Fibroblast of lung (primary cell): ENCODE data around the gene ENKD1. TPM values are rescaled to one million over a fixed set of nuclear protein-coding genes. Genes with fewer than 3 reads are reported as not detected.
"Not testable (repeated sequence)": the region's sequence is repeated elsewhere in the genome, so short reads cannot be mapped to it uniquely, and the experiment has no call there.

Experiments used
- DNase-seq, 2 donors: peaks; one replicate each; pipeline versions ENCODE4 v3.0.0 to v3.0.0-alpha.2; 2010; ENCODE audit warnings: low read depth in 2 of 2
- H2AFZ ChIP-seq: 2 replicates; pipeline ENCODE4 v1.5.1; 2012; ENCODE audit warnings: low read length, control low read depth, inconsistent platforms
- H3K27ac ChIP-seq: 2 replicates; pipeline ENCODE4 v1.5.1; 2011; ENCODE audit warnings: low read length, control low read depth; ENCODE audit not compliant: insufficient read depth
- H3K27me3 ChIP-seq: 2 replicates; pipeline ENCODE4 v1.5.1; 2011; ENCODE audit warnings: mild to moderate bottlenecking, low read length; ENCODE audit not compliant: control insufficient read depth, insufficient read depth
- H3K36me3 ChIP-seq: 2 replicates; pipeline ENCODE4 v1.5.1; 2011; ENCODE audit warnings: low read length; ENCODE audit not compliant: control insufficient read depth, insufficient read depth
- H3K4me1 ChIP-seq: 2 replicates; pipeline ENCODE4 v1.5.1; 2011; ENCODE audit warnings: low read length; ENCODE audit not compliant: control insufficient read depth, insufficient read depth; ENCODE audit errors: extremely low read depth
- H3K4me2 ChIP-seq: 2 replicates; pipeline ENCODE4 v1.5.1; 2011; ENCODE audit warnings: low read length, control low read depth; ENCODE audit not compliant: insufficient read depth; ENCODE audit errors: extremely low read depth
- H3K4me3 ChIP-seq, 4 experiments: fragments of 200-600 bp in 1 of 4; sonication (generic) in 1 of 4; replicated peaks in 1 of 4; 2 replicates each; pipeline ENCODE4 v1.5.1; 2011 to 2016; ENCODE audit warnings: low read length in 4 of 4, low read depth in 3 of 4, mild to moderate bottlenecking in 3 of 4, control low read depth in 2 of 4, inconsistent platforms in 1 of 4, mixed read lengths in 1 of 4; ENCODE audit not compliant: insufficient read depth in 1 of 4; ENCODE audit errors: control extremely low read depth in 1 of 4
- H3K79me2 ChIP-seq: 2 replicates; pipeline ENCODE4 v1.5.1; 2012; ENCODE audit warnings: mild to moderate bottlenecking, low read length, inconsistent platforms; ENCODE audit not compliant: control insufficient read depth, insufficient read depth
- H3K9ac ChIP-seq: 2 replicates; pipeline ENCODE4 v1.5.1; 2011; ENCODE audit warnings: mild to moderate bottlenecking, low read length, control low read depth; ENCODE audit not compliant: insufficient read depth
- H3K9me3 ChIP-seq: 2 replicates; pipeline ENCODE4 v1.5.1; 2012; ENCODE audit warnings: low read depth, low read length; ENCODE audit not compliant: control insufficient read depth, insufficient read depth
- H4K20me1 ChIP-seq: 2 replicates; pipeline ENCODE4 v1.5.1; 2011; ENCODE audit warnings: low read length; ENCODE audit not compliant: control insufficient read depth, insufficient read depth; ENCODE audit errors: extremely low read depth
- CTCF ChIP-seq, 2 donors: IDR thresholded peaks in 1 of 2; conservative IDR thresholded peaks in 1 of 2; 1 replicate in 1 of 2; 2 replicates in 1 of 2; pipeline ENCODE4 v1.5.1; 2011 to 2012; ENCODE audit warnings: low read length in 2 of 2, control low read depth in 1 of 2, inconsistent platforms in 1 of 2, low read depth in 1 of 2, mild to moderate bottlenecking in 1 of 2
- EZH2 ChIP-seq: IDR thresholded peaks from 2 replicates; pipeline ENCODE4 v1.5.1; 2012; ENCODE audit warnings: low read length, control low read depth, mild to moderate bottlenecking; ENCODE audit errors: missing control alignments
- polyA plus RNA-seq, 2 donors: library from polyadenylated mRNA; depleted of rRNA in 1 of 2; stranded (reverse) in 1 of 2; unstranded in 1 of 2; fragments of >200 nt; gene quantifications; 2 replicates each; pipeline ENCODE4 v1.2.1, GENCODE V29; 2011 to 2012; ENCODE audit warnings: missing spikeins in 1 of 2
- total RNA-seq: library from RNA; depleted of rRNA; stranded (reverse); fragments of >200 nt; gene quantifications from 2 replicates; pipeline ENCODE4 v1.2.1, GENCODE V29; 2014

The ENKD1 gene
- total and polyA plus RNA-seq, 2 donors (not counting 1 experiment from before 2014, with no cell fraction given): 3.2 to 17.8 TPM

GRCh38 chr16:67697422-67698185 is 31.1 kb upstream of the ENKD1 start:
- TF ChIP-seq CTCF (conservative IDR thresholded peaks at IDR 0.05 in 1 of 2, IDR thresholded peaks at IDR 0.05 in 1 of 2; ENCODE audit: low read depth in 1 of 2, low read length in 2 of 2): no peak
- TF ChIP-seq EZH2: no peak
- H3K4me3 ChIP-seq: no peak overlapping the region
- H3K4me1 ChIP-seq: no peaks in the 10 kb centered on the region
- H3K9ac ChIP-seq: no peak overlapping the region
- no peaks in the 10 kb centered on the region for H3K36me3 ChIP-seq
- no peak overlapping the region for H2AFZ ChIP-seq
- H3K9me3 ChIP-seq: no peaks in the 10 kb centered on the region
- DNase-seq: no peak
- no peaks in the 10 kb centered on the region for H3K79me2 ChIP-seq
- H3K27me3 ChIP-seq: no peaks in the 10 kb centered on the region
- H3K4me2 ChIP-seq: no peak overlapping the region
- H4K20me1 ChIP-seq: no peaks in the 10 kb centered on the region
- H3K27ac ChIP-seq: no peak overlapping the region

GRCh38 chr16:67694611-67695010 is 28.1 kb upstream of the ENKD1 start:
- no peak for DNase-seq
- TF ChIP-seq EZH2 (no peak), CTCF (conservative IDR thresholded peaks at IDR 0.05 in 1 of 2, IDR thresholded peaks at IDR 0.05 in 1 of 2; ENCODE audit: low read depth in 1 of 2, low read length in 2 of 2) (no peak)
- H4K20me1 ChIP-seq: no peaks in the 10 kb centered on the region
- no peak overlapping the region for H3K4me2 ChIP-seq
- no peaks in the 10 kb centered on the region for H3K9me3 ChIP-seq
- H3K27me3 ChIP-seq: no peaks in the 10 kb centered on the region
- H3K36me3 ChIP-seq: no peaks in the 10 kb centered on the region
- no peak overlapping the region for H3K9ac ChIP-seq
- no peak overlapping the region for H2AFZ ChIP-seq
- no peak overlapping the region for H3K27ac ChIP-seq
- no peaks in the 10 kb centered on the region for H3K79me2 ChIP-seq
- H3K4me3 ChIP-seq: no peak overlapping the region
- H3K4me1 ChIP-seq: no peaks in the 10 kb centered on the region

DNA sequence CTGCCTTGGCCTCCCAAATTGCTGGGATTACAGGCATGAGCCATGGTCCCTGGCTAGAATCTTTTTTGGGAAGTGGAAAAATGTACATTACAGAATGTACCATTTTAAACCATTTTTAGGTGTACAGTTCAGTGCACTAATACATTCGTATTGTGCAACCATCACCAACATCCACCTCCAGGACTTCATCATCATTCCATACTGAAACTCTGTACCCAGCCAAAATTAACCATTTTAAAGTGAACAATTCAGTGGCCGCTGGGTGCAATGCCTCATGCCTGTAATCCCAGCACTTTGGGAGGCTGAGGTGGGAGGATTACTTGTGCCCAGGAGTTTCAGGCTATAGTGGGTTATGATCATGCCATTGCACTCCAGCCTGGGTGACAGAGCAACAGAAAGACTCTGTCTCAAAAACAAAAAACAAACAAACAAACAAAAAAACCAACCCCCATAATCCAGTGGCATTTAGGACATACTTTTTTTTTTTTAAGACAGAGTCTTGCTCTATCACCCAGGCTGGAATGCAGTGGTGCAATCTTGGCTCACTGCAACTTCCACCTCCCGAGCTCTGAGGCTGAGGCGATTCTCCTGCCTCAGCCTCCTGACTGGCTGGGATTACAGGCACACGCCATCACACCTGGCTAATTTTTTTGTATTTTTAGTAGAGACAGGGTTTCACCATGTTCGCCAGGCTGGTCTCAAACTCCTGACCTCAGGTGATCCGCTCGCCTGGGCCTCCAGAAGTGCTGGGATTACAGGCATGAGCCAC is 27.2 kb upstream of the ENKD1 start:
- not testable (repeated sequence) for H2AFZ ChIP-seq, H3K27ac ChIP-seq

More for the DNA sequence above, 27.2 kb upstream of the ENKD1 start:
- H3K9me3 ChIP-seq, H3K4me3 ChIP-seq, DNase-seq, H3K4me1 ChIP-seq, H3K9ac ChIP-seq, H3K79me2 ChIP-seq, H3K27me3 ChIP-seq, H4K20me1 ChIP-seq, H3K4me2 ChIP-seq, H3K36me3 ChIP-seq: not testable (repeated sequence)
